Muscle of leg (tissue), 11 donors: ENCODE results near the gene ATN1. TPM values are rescaled to one million over a fixed set of nuclear protein-coding genes. Genes with fewer than 3 reads are reported as not detected.
A peak's percentile ranks its signal among the peaks of the same experiment; 100 is the strongest.

Experiments
- DNase-seq: peaks from one replicate; pipeline ENCODE4 v3.0.0; 2013
- H3K27ac ChIP-seq: one replicate; pipeline ENCODE4 v1.5.1; 2013; ENCODE audit warnings: mild to moderate bottlenecking, low read length, control low read depth
- H3K27me3 ChIP-seq: one replicate; pipeline ENCODE4 v1.6.1; 2013; ENCODE audit warnings: low read length; ENCODE audit not compliant: control insufficient read depth, insufficient read depth
- H3K36me3 ChIP-seq: one replicate; pipeline ENCODE4 v1.6.1; 2013; ENCODE audit warnings: low read length; ENCODE audit not compliant: control insufficient read depth, insufficient read depth
- H3K4me1 ChIP-seq: one replicate; pipeline ENCODE4 v1.6.1; 2013; ENCODE audit warnings: low read length; ENCODE audit not compliant: control insufficient read depth, insufficient read depth
- H3K4me3 ChIP-seq: one replicate; pipeline ENCODE4 v1.5.1; 2013; ENCODE audit warnings: low read length, control low read depth
- H3K9me3 ChIP-seq: replicated peaks from 2 replicates; pipeline ENCODE4 v1.6.1; 2013; ENCODE audit warnings: low read depth, low read length; ENCODE audit not compliant: control insufficient read depth
- WGBS: methylation state at CpG from one replicate; pipeline ENCODE4 v1.1.5; 2013; ENCODE audit warnings: missing lambda C conversion rate; ENCODE audit not compliant: insufficient coverage; 5-methylcytosine and 5-hydroxymethylcytosine counted together
- polyA plus RNA-seq, 8 donors: library from polyadenylated mRNA; unstranded; fragments of 120-200 nt; gene quantifications; one replicate each; pipeline versions ENCODE4 v1.2.1 to v1.2.3, GENCODE V29; 2013; ENCODE audit warnings: inconsistent platforms in 1 of 8, low replicate concordance in 1 of 8; ENCODE audit not compliant: insufficient read length in 8 of 8, insufficient read depth in 1 of 8
- total RNA-seq: library from RNA; stranded (reverse); fragments of 120-200 nt; gene quantifications from one replicate; pipeline ENCODE4 v1.2.4, GENCODE V29; 2013

ATN1 gene
- total and polyA plus RNA-seq, 9 donors, result 11.1 to 101 (median 86.7) TPM

DNA sequence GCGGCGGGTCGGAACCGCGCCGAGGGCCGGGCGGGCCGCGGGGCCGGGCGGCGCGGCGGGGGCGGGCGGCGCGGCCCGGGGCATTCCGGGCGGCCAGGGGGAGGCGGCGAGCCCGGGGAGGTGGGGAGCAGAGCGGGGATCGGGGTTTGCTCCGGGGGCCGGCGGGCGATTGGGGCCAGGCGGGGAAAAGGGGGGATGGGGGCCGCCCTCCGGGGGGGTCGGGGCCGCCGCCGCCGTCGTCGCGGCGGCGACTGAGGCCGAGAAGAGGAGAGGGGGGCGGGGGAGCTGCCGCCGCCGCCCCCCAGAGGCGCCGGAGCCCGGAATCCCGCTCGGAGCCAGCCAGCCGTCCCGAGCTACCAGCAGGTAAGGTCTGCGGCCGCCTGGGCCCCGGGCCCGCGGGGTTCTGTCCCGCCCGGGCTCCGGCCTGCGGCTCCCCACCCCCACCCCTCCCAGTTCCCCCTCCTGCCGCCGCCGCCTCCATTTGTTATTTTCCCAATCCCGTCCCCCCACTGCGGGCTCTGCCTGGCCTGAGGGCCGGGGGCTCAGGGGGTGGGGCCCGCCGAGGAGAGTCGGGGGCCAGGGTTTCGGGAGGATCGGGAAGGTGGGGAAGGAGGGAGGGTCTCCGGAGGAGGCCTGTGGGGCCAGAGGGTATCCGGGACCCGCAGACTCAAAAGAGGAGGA is 403 bp downstream of the ATN1 start:
- Histone ChIP-seq H3K9me3 (no peaks in the 10 kb centered on the region), H3K27ac (peak overlapping the region; percentile 97), H3K4me1 (peaks cover 56% of the 10 kb centered on the region), H3K36me3 (peaks cover 14% of the 10 kb centered on the region), H3K27me3 (no peaks in the 10 kb centered on the region), H3K4me3 (peak overlapping the region; percentile 92)
- peak; percentile 51 for DNase-seq
- under 1% methylated on average over 35 of the region's 79 CpGs for whole genome bisulfite sequencing

DNA sequence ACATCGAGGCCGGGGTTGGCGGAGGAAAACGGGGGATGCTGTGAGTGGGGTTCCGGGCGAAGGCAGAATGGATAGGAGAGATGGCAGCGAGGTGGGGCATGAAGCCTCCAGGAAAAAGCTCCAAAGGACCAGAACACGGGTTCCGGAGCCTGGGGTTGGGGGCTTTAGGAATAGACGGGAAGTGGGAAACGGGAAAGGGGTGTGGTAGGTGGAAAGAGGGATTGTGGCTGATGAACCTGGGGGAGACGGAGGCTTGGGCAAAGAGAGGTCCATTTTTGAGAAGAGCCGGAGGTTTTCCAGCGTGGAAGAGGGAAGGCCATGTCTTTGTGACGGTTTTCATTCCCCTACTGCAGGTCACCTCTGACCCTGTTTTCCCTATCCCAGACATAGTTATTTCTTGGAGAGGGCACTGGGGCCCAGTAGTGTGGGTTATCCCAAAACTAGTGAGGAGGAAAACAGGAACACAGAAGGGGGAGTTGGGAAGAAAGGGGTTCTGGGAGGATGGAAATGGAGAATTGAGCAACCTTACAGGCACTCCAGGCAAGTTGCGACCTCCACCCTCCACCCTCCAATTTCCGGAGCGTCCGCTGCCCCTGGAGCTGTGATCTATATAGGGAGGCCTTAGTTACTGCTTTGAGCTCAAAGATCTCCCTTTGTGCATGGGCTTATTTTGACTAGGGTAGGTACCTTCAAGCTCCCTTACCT is 1.1 kb downstream of the ATN1 start:
- Histone ChIP-seq H3K4me1 (peaks cover 60% of the 10 kb centered on the region), H3K27me3 (no peaks in the 10 kb centered on the region), H3K9me3 (no peaks in the 10 kb centered on the region), H3K4me3 (peak overlapping the region; percentile 92), H3K36me3 (peaks cover 14% of the 10 kb centered on the region), H3K27ac (peak overlapping the region; percentile 95)
- 2% methylated on average over 12 of the region's 19 CpGs for WGBS
- no peak for DNase-seq

DNA sequence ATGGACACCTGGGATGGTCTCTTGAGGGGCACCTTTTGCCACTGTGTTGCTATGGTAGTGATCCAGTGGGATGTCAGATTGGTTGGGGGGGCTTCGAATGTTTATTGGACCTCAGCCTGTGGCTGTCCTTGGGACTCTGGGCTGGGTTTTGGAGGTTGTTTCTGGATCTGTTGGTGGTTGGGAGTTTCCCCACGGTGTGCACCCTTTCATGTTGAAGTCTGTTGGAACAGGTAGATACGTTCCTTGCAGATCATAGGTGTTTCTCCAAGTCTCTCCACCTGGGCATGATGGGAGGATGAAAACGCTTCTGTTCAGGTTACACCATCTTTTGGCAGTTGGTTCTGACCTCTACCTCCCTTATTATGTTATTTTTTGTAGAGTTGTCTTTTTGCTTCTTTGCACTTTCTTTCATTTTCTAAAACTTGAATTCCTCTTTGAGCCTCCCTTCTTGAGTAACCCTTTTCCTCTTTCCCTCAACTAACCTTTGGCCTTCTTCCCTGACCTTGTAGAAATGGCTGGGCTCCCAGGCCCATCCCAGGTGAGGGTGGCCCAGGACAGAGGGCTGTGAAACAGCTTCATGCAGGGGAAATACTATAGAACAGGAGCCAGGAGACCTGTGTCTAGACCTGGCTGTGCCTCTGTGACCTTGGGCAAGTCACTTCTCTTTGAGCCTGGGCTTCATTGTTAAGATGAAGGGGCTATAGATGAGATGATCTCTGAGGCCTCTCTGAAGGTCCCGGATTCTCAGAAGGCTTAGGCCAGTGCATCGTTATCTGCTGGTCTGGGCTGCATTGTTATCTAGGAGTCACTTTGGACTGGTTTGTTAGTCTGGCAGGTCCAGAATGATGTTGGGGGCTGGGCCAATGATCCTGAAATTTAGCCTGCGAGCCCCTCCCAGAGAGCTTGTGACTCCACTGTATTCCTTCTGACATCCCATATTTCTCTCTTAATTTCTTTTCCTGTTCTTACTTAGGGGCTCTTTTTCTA is 2.0 kb downstream of the ATN1 start:
- DNase-seq, result peak; percentile 23
- Histone ChIP-seq H3K4me1 (peaks cover 59% of the 10 kb centered on the region), H3K27me3 (no peaks in the 10 kb centered on the region), H3K36me3 (peaks cover 22% of the 10 kb centered on the region), H3K9me3 (no peaks in the 10 kb centered on the region), H3K4me3 (peak overlapping the region; percentile 92), H3K27ac (peak overlapping the region; percentile 95)
- 46% methylated on average over 2 of the region's 7 CpGs for whole genome bisulfite sequencing

DNA sequence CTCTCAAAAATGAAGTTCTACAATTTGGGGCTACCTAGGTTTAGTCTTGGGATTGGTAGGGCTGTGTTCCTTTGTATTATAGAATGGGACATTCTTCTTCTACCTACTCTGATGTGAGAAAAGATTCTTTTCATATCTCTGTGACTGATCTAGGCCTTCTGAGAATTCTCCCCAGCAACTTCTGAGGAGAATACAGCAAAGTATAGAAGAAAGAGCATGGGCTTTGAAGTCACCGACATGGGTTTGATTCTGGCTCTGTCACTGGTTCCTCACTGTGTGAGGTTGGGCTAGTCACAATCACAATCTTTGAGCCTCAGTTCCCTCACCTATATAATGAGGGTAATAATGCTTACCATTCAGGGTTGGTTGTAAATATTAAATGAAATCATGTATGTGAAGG is 5.0 kb downstream of the ATN1 start:
- no CpG with 5 or more reads among the region's 1 CpG for WGBS
- Histone ChIP-seq H3K36me3 (peaks cover 46% of the 10 kb centered on the region), H3K27ac (no peak overlapping the region), H3K27me3 (no peaks in the 10 kb centered on the region), H3K4me3 (no peak overlapping the region), H3K9me3 (no peaks in the 10 kb centered on the region), H3K4me1 (peaks cover 47% of the 10 kb centered on the region)
- no peak for DNase-seq

DNA sequence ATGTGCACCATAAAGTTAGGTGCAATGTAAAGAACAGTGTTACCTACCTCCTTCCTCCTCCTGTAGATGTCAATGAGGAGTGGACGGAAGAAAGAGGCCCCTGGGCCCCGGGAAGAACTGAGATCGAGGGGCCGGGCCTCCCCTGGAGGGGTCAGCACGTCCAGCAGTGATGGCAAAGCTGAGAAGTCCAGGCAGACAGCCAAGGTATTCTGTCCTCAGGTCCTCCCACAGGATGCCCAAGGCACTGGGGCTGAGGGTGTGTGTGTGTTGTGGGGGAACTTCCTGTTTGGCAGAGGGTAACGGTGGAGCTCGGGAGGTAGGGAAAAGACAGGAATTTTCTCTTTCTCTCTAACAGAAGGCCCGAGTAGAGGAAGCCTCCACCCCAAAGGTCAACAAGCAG is 6.4 kb downstream of the ATN1 start:
- peak; percentile 67 for DNase-seq
- H3K4me1 ChIP-seq, result peaks cover 52% of the 10 kb centered on the region
- peaks cover 53% of the 10 kb centered on the region for H3K36me3 ChIP-seq
- no peaks in the 10 kb centered on the region for H3K27me3 ChIP-seq
- H3K9me3 ChIP-seq, result no peaks in the 10 kb centered on the region
- peak overlapping the region; percentile 69 for H3K27ac ChIP-seq
- no peak overlapping the region for H3K4me3 ChIP-seq
- WGBS, result 23% methylated on average over 3 of the region's 8 CpGs

DNA sequence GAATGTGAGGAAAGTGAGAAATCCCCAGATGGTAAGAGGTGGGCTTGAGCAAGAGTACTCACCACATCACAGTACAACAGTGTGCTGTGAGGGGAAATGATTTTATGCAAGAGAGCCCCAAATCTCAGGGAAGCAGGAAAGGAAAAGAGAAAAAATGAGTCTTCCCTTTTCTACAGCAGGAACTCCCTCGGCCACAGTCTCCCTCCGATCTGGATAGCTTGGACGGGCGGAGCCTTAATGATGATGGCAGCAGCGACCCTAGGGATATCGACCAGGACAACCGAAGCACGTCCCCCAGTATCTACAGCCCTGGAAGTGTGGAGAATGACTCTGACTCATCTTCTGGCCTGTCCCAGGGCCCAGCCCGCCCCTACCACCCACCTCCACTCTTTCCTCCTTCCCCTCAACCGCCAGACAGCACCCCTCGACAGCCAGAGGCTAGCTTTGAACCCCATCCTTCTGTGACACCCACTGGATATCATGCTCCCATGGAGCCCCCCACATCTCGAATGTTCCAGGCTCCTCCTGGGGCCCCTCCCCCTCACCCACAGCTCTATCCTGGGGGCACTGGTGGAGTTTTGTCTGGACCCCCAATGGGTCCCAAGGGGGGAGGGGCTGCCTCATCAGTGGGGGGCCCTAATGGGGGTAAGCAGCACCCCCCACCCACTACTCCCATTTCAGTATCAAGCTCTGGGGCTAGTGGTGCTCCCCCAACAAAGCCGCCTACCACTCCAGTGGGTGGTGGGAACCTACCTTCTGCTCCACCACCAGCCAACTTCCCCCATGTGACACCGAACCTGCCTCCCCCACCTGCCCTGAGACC is 7.8 kb downstream of the ATN1 start:
- WGBS, result 39% methylated on average over 10 of the region's 14 CpGs
- Histone ChIP-seq H3K4me1 (peaks cover 40% of the 10 kb centered on the region), H3K36me3 (peaks cover 53% of the 10 kb centered on the region), H3K27me3 (no peaks in the 10 kb centered on the region), H3K9me3 (no peaks in the 10 kb centered on the region), H3K27ac (peak overlapping the region; percentile 94), H3K4me3 (no peak overlapping the region)
- peak; percentile 67 for DNase-seq

DNA sequence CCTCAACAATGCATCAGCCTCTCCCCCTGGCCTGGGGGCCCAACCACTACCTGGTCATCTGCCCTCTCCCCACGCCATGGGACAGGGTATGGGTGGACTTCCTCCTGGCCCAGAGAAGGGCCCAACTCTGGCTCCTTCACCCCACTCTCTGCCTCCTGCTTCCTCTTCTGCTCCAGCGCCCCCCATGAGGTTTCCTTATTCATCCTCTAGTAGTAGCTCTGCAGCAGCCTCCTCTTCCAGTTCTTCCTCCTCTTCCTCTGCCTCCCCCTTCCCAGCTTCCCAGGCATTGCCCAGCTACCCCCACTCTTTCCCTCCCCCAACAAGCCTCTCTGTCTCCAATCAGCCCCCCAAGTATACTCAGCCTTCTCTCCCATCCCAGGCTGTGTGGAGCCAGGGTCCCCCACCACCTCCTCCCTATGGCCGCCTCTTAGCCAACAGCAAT is 8.5 kb downstream of the ATN1 start:
- Histone ChIP-seq H3K9me3 (no peaks in the 10 kb centered on the region), H3K4me3 (no peak overlapping the region), H3K4me1 (peaks cover 40% of the 10 kb centered on the region), H3K27ac (peak overlapping the region; percentile 94), H3K36me3 (peaks cover 59% of the 10 kb centered on the region), H3K27me3 (no peaks in the 10 kb centered on the region)
- no peak for DNase-seq
- WGBS, result 68% methylated on average over 3 of the region's 3 CpGs

DNA sequence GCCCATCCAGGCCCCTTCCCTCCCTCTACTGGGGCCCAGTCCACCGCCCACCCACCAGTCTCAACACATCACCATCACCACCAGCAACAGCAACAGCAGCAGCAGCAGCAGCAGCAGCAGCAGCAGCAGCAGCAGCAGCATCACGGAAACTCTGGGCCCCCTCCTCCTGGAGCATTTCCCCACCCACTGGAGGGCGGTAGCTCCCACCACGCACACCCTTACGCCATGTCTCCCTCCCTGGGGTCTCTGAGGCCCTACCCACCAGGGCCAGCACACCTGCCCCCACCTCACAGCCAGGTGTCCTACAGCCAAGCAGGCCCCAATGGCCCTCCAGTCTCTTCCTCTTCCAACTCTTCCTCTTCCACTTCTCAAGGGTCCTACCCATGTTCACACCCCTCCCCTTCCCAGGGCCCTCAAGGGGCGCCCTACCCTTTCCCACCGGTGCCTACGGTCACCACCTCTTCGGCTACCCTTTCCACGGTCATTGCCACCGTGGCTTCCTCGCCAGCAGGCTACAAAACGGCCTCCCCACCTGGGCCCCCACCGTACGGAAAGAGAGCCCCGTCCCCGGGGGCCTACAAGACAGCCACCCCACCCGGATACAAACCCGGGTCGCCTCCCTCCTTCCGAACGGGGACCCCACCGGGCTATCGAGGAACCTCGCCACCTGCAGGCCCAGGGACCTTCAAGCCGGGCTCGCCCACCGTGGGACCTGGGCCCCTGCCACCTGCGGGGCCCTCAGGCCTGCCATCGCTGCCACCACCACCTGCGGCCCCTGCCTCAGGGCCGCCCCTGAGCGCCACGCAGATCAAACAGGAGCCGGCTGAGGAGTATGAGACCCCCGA is 9.1 kb downstream of the ATN1 start:
- H3K36me3 ChIP-seq, result peaks cover 65% of the 10 kb centered on the region
- peaks cover 40% of the 10 kb centered on the region for H3K4me1 ChIP-seq
- H3K27ac ChIP-seq, result peak overlapping the region; percentile 94
- peak overlapping the region; percentile 80 for H3K4me3 ChIP-seq
- peak; percentile 76 for DNase-seq
- H3K27me3 ChIP-seq, result no peaks in the 10 kb centered on the region
- WGBS, result 13% methylated on average over 36 of the region's 36 CpGs
- H3K9me3 ChIP-seq, result no peaks in the 10 kb centered on the region
